Measurements from ENCODE around the gene TTC7B.

TTC7B gene

GRCh38 chr14:90647473-90648005, 168.7 kb downstream of the TTC7B start:
- no peak for DNase-seq
- in situ Hi-C loops (cut with HindIII; ENCODE audit: low pct_ligation_motif_present, low pct_unique_long_range_greater_than_20kb, low sequenced_read_pairs), result no loop called here

DNA sequence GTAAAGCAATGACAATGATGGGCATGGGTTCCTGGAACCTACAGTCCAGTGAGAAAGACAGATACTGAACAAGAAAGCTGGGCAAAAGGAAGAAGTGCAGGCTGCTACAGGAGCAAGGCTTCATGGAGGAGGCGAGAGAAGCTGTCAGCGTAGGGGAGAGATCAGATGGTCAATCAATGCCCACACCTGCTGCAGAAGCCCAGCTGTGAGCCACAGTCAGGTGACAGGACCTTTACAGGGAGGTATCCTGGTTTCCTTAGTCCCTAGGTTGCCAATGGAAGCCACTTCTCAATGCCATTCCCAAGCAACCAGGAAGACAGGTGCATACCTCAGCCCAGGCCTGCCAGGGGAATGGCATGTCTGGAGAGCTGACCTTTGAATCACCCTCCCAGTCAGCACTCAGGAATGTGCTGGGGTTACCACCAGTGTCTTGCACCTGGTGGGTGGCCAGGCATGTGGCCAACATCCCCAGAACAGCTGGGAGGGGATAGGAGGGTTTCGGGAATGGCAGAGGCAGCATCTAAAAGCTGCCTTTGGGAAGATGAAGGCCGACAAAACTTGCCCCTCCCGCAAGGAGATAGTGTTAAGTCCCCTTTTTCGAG, 170.3 kb downstream of the TTC7B start:
- DNase-seq, result peak; percentile 91
- in situ Hi-C loops (cut with HindIII; ENCODE audit: low pct_ligation_motif_present, low pct_unique_long_range_greater_than_20kb, low sequenced_read_pairs), result no loop called here

- DNase-seq, result no peak
- in situ Hi-C loops (cut with HindIII; ENCODE audit: low pct_ligation_motif_present, low pct_unique_long_range_greater_than_20kb, low sequenced_read_pairs), result no loop called here
Measured at GRCh38 chr14:90644882-90645281, 171.3 kb downstream of the TTC7B start.

GRCh38 chr14:90643982-90644670, 172.1 kb downstream of the TTC7B start:
- no peak for DNase-seq
- in situ Hi-C loops (cut with HindIII; ENCODE audit: low pct_ligation_motif_present, low pct_unique_long_range_greater_than_20kb, low sequenced_read_pairs), result no loop called here

DNA sequence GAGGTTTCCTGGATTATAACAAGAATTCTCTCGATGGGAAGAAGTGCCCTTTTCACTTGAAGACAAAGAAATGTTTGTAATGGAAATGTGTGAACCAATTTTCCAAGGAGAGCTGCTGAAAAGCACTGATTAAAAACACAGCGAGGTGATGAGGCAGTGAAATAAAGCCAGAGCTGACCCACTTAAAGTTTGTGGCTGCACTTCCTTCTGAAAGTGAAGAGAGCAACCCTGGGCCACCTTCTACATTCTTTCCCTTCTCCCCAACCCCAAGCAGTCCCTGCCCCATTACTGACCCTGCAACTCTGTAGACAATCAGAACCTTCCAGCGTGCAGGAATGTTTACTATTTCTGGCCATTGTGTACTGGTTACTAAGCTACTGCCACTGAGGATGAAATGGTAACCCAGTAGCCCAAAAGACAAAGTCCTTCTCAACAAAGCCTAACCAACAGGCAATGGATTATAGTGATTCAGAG, 173.9 kb downstream of the TTC7B start:
- in situ Hi-C loops (cut with HindIII; ENCODE audit: low pct_ligation_motif_present, low pct_unique_long_range_greater_than_20kb, low sequenced_read_pairs), result no loop called here
- no peak for DNase-seq

DNA sequence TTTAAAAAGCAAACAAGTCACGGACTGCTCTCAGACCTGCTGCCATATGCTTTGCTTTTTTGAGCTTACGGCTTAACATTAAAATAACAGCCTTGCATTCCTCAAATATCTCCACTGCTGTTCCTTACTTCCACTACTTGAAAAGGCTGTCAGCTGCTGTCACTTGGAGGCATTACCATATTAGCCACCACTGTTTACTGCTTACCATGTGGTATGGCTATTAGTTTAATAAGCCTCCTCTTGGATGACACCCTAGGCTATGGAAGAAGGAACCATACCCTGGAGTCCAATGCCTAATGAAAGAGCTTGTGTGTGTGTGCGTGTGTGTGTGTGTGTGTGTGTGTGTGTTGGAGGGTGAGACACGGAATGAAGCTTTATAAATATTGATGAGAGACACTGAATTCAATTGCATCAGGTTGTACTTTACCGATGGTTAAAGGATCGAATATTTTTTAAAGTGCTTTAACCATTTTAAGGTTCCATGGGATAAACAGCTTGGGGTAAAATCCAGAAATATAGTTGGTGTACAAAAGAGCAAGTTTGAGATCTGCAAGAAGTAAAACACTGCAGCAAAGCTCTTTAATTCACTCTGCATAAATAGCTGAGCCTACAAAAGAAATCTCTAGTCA, 174.5 kb downstream of the TTC7B start:
- no peak for DNase-seq
- in situ Hi-C loops (cut with HindIII; ENCODE audit: low pct_ligation_motif_present, low pct_unique_long_range_greater_than_20kb, low sequenced_read_pairs), result no loop called here

DNA sequence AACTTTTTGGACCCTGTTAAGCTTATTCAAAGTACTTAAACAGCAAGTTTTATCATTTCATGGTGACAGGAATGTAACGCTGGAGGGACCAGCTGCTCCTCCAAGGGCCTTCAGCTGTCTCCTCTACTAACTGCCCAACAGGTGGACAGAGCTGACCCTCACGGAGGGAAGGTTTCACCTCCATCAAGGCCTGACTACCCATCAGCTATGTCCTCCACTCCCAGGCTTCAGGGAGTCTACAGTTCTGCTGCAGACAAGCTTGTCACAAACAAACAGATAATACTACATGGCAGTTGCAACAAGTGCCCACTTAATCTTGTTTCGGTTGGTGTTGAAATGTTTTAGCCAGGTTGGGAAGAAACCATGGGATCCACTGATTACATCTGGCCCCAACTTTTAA, 175.1 kb downstream of the TTC7B start:
- in situ Hi-C loops (cut with HindIII; ENCODE audit: low pct_ligation_motif_present, low pct_unique_long_range_greater_than_20kb, low sequenced_read_pairs), result no loop called here
- no peak for DNase-seq

DNA sequence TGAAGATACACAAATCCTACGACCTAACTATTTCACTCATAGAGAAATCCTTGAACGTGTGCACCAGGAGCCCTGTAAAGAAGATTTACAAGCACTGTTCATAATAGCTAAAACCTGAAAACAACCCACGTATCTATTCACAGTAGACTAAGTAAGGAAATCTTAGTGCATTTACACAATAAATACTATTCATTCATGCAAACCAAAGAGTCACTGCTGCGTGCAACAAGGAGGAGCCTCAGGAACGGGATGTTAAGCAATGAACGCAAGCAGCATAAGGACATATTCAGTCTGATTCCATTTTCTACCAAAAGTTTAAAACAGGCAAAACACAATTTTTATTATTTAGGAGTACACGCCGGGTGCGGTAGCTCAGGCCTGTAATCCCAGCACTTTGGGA, 176.6 kb downstream of the TTC7B start:
- in situ Hi-C loops (cut with HindIII; ENCODE audit: low pct_ligation_motif_present, low pct_unique_long_range_greater_than_20kb, low sequenced_read_pairs), result no loop called here
- DNase-seq, result no peak

- DNase-seq, result no peak
- in situ Hi-C loops (cut with HindIII; ENCODE audit: low pct_ligation_motif_present, low pct_unique_long_range_greater_than_20kb, low sequenced_read_pairs), result no loop called here
Measured at GRCh38 chr14:90632871-90633270, 183.4 kb downstream of the TTC7B start.

DNA sequence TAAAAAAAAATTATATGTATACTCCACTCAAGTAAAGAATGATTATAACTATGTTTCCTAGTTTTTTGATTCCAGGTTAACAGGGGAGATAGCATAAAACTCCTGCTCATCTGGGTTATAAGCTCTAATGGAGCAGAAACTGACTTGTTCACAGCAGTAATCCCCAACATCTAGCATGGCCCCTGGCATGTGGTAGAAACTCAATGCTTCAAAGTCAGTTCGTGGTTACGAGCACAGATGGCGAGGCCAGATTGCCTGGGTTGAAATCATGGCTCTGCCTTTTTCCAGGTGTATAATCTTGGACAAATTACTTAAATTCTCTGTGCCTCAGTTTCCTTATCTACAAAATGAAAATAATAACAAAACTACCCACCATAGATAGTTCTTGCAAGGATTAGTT, 183.8 kb downstream of the TTC7B start:
- DNase-seq, result no peak
- in situ Hi-C loops (cut with HindIII; ENCODE audit: low pct_ligation_motif_present, low pct_unique_long_range_greater_than_20kb, low sequenced_read_pairs), result no loop called here

DNA sequence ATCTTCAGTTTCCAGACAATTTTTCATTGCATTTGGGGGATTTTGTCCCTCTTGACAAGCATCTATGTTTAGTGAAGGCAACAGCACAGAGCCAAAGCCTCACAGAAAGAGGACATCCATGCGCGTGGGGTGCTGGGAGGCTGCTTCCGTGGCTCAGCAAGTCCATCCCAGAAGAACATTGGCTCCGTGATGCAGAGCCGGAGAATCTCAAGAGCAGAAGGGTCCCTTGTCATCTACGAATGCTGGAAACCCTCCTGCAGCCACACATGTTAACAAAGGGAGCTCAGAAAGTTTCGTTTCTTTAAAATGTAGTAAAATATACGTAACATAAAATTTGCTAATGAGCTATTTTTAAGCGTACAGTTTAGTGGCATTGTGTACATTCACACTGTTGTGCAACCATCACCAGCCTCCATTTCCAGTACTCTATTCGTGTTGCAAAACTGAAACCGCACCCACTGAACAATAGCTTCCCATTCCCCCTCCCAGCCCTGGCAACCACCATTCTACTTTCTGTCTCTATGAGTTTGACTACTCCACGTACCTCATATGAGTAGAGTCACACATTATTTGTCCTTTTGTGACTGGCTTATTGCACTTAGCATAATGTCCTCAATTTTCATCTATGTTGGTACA, 185.9 kb downstream of the TTC7B start:
- DNase-seq, result no peak
- in situ Hi-C loops (cut with HindIII; ENCODE audit: low pct_ligation_motif_present, low pct_unique_long_range_greater_than_20kb, low sequenced_read_pairs), result no loop called here

DNA sequence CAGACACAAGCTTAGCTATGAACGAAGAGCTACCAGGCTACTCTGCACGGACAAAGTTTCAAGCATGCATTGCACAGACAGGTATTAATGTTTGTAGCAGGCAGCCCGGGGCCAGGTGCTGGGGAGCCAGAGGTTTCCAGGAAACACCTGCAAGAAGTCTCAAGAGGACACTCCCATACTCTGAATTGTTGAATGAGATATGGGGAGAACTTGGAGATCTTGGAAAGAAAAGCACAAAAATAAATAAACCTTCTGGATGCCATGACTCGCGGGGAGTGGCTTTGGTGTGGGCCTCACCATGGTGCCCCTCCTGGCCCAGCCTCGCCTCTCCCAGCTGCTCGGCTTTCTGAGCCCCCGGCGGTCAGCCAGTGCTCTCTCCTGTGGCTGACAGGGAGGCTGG, 186.8 kb downstream of the TTC7B start:
- in situ Hi-C loops (cut with HindIII; ENCODE audit: low pct_ligation_motif_present, low pct_unique_long_range_greater_than_20kb, low sequenced_read_pairs), result no loop called here
- DNase-seq, result no peak

GRCh38 chr14:90628825-90629224, 187.4 kb downstream of the TTC7B start:
- in situ Hi-C loops (cut with HindIII; ENCODE audit: low pct_ligation_motif_present, low pct_unique_long_range_greater_than_20kb, low sequenced_read_pairs), result no loop called here
- no peak for DNase-seq

DNA sequence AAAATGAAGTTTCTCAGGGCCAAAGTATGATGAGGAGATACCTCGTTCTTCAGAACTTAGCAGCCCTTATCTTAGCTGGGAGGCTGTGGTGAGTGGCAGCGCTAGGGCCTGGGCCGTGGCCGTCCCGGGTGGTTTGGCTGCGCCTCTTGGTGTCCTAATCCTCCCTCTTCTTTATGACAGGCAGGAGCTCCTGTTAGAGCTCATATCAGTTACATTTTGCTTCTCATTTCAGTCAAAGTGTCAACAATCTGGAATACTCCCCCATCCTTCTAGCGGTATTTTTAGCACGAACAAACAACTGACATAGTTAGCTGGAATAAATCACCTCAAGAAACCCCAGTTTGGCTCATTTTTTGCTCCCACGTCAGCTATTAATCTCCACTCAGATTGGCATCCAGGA, 188.8 kb downstream of the TTC7B start:
- in situ Hi-C loops (cut with HindIII; ENCODE audit: low pct_ligation_motif_present, low pct_unique_long_range_greater_than_20kb, low sequenced_read_pairs), result no loop called here
- no peak for DNase-seq

DNA sequence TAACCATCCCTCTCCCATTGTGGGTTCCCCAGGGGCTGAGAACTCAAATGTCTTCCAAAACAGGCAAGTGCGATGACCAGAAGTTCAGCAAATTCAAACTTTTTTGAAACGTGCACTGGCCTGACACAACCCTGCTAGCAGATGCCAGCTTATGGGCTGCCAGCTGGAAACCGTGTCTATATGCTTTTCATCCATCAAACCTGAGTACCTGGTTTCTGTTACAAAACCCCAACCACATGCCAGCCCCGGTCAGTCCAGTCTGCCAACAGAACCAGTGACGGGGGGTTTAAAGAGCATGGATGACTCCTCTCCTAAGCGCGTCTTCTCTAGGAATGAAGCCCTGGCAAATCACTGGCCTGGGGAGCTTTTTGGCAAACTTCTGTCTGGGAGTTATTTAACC, 189.7 kb downstream of the TTC7B start:
- in situ Hi-C loops (cut with HindIII; ENCODE audit: low pct_ligation_motif_present, low pct_unique_long_range_greater_than_20kb, low sequenced_read_pairs), result no loop called here
- DNase-seq, result no peak

DNA sequence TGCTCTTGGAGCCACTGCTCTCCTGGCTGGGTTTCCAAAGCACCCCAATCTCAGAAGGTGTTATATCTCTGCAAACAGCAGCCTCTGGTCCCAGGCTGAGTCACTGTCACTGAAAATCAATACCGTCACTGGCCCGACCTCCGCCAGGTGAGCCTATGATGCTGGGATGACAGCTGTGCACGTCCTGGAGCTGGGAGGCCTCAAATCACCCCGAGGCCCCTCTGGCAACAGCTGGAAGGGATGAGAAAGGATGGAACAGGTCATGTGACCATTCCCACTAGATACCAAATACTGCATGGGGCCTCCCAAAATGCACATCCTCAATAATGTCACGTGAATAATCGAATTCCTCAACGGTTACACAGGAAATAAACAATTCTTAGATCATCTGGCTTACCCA, 190.8 kb downstream of the TTC7B start:
- in situ Hi-C loops (cut with HindIII; ENCODE audit: low pct_ligation_motif_present, low pct_unique_long_range_greater_than_20kb, low sequenced_read_pairs), result no loop called here
- no peak for DNase-seq

DNA sequence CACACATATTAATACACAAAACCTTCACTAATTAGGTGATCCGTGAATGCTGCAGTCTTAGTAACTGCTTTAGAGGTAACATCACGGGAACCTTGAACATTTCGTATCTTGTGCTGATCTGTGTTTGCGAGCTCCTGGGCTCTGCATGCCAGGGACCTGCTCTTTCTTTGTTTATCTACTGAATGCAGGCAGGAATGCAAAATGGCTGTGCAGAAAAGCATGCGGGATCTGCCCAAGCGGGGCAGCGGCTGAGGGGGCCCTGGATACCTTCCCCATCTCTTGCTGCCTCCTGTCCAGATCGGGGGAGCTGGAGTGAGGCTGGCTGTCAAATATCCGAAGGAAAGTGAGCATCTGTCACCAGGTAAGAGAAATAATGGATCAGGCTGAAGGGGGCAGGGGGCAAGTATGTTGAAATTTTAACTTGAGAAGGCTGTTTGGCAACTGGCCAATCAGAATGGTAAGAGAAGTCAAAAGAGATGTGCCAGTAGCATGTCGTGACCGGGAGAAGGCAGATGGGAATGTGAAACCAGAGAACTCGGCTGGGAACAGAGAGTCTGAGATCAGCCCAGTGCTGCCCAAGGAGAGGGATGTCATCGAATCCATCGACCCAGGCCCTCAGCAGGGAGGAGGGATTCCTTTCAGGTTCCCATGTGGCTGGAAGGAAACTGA, 191.4 kb downstream of the TTC7B start:
- in situ Hi-C loops (cut with HindIII; ENCODE audit: low pct_ligation_motif_present, low pct_unique_long_range_greater_than_20kb, low sequenced_read_pairs), result no loop called here
- DNase-seq, result no peak

GRCh38 chr14:90624227-90624626, 192.0 kb downstream of the TTC7B start:
- DNase-seq, result peak; percentile 66
- in situ Hi-C loops (cut with HindIII; ENCODE audit: low pct_ligation_motif_present, low pct_unique_long_range_greater_than_20kb, low sequenced_read_pairs), result no loop called here

DNA sequence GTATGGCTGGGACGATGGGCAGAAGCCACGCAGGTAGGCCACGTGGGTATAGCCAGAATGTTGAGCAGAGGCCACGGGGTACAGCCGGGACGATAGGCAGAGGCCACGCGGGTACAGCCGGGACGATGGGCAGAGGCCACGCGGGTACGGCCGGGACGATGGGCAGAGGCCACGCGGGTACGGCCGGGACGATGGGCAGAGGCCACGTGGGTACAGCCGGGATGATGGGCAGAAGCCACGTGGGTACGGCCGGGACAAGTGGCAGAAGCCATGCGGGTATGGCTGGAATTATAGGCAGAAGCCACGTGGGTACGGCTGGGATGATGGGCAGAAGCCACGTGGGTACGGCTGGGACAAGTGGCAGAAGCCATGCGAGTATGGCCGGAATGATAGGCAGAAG, 195.0 kb downstream of the TTC7B start:
- DNase-seq, result no peak
- in situ Hi-C loops (cut with HindIII; ENCODE audit: low pct_ligation_motif_present, low pct_unique_long_range_greater_than_20kb, low sequenced_read_pairs), result no loop called here
